Caco-2 (cell line): ENCODE results near the gene NCK1. TPM values are rescaled to one million over a fixed set of nuclear protein-coding genes. Genes with fewer than 3 reads are reported as not detected.
A peak's percentile ranks its signal among the peaks of the same experiment; 100 is the strongest.

Experiments used
- BruUV-seq: library from RNA; stranded (reverse); fragments of 400-500 nt; replicated peaks from 2 replicates; lab custom pipeline; 2021; lab: Mats Ljungman, UMichigan
- CTCF ChIA-PET: fragments of 300-600 bp; sonication (Branson Sonifier 250); formaldehyde crosslinking; loops from one replicate; lab custom pipeline; 2022; ENCODE audit warnings: antibody characterized with exemption; lab: Charles Lee
- POLR2A ChIA-PET: fragments of 300-600 bp; sonication (Branson Sonifier 250); formaldehyde crosslinking; loops from one replicate; lab custom pipeline; 2022; ENCODE audit warnings: antibody characterized with exemption; lab: Charles Lee
- DNase-seq, 2 experiments: peaks; one replicate each; pipeline versions ENCODE4 v3.0.0 to v3.0.0-alpha.2; 2020 to 2022
- H3K27me3 ChIP-seq: replicated peaks from 2 replicates; pipeline ENCODE4 v1.6.0; 2011; ENCODE audit warnings: low read length; ENCODE audit not compliant: control insufficient read depth, insufficient read depth
- H3K36me3 ChIP-seq: 2 replicates; pipeline ENCODE4 v1.5.1; 2011; ENCODE audit warnings: low read length; ENCODE audit not compliant: control insufficient read depth, insufficient read depth
- H3K4me1 ChIP-seq: fragments of 250-450 bp; sonication (Bioruptor Pico); 2 replicates; pipeline ENCODE4 v1.5.1; 2020; ENCODE audit warnings: mild to moderate bottlenecking
- H3K4me3 ChIP-seq: 2 replicates; pipeline ENCODE4 v1.5.1; 2011; ENCODE audit warnings: low read depth, mild to moderate bottlenecking, control low read depth, low read length
- H3K9me3 ChIP-seq: fragments of 250-450 bp; sonication (Bioruptor Pico); 2 replicates; pipeline ENCODE4 v1.5.1; 2020; ENCODE audit warnings: mild to moderate bottlenecking, moderate library complexity
- H3K27ac Mint-ChIP-seq: one replicate; pipeline ENCODE4 v1.8.0; 2022; ENCODE audit warnings: mixed read lengths; ENCODE audit not compliant: unreplicated experiment
- H3K27me3 Mint-ChIP-seq: one replicate; pipeline ENCODE4 v1.8.0; 2022; ENCODE audit warnings: mixed read lengths; ENCODE audit not compliant: insufficient read depth, unreplicated experiment
- H3K36me3 Mint-ChIP-seq: one replicate; pipeline ENCODE4 v1.8.0; 2022; ENCODE audit warnings: mild to moderate bottlenecking, mixed read lengths; ENCODE audit not compliant: insufficient read depth, unreplicated experiment
- H3K4me1 Mint-ChIP-seq: one replicate; pipeline ENCODE4 v1.8.0; 2022; ENCODE audit warnings: low read depth, mixed read lengths; ENCODE audit not compliant: unreplicated experiment
- H3K4me3 Mint-ChIP-seq: one replicate; pipeline ENCODE4 v1.8.0; 2022; ENCODE audit warnings: mild to moderate bottlenecking, moderate library complexity, mixed read lengths; ENCODE audit not compliant: unreplicated experiment
- H3K9me3 Mint-ChIP-seq: one replicate; pipeline ENCODE4 v1.8.0; 2022; ENCODE audit warnings: mixed read lengths; ENCODE audit not compliant: unreplicated experiment
- CTCF ChIP-seq, 2 experiments: fragments of 200-600 bp in 1 of 2; IDR thresholded peaks; 1 replicate in 1 of 2; 2 replicates in 1 of 2; pipeline versions ENCODE4 v1.5.1 to v1.8.0; 2011 to 2022; ENCODE audit warnings: antibody characterized with exemption in 1 of 2, control low read depth in 1 of 2, inconsistent platforms in 1 of 2, low read depth in 1 of 2, low read length in 1 of 2, mild to moderate bottlenecking in 1 of 2, moderate library complexity in 1 of 2; ENCODE audit not compliant: insufficient read depth in 1 of 2, severe bottlenecking in 1 of 2, unreplicated experiment in 1 of 2
- intact Hi-C: fragments of 100-400 bp; cut with micrococcal nuclease; formaldehyde crosslinking; loops from one replicate; pipeline ENCODE4 v1.10.0; 2022; ENCODE audit not compliant: unreplicated experiment
- total RNA-seq: library from RNA; stranded (reverse); gene quantifications from 2 replicates; pipeline ENCODE4 v1.2.3, GENCODE V29; 2022

Gene NCK1
- total RNA-seq, 1 experiment from 2014 or later = 37.3 TPM

GRCh38 chr3:136885357-136886213 lies 23.6 kb downstream of the NCK1 start:
- Mint-ChIP-seq H3K4me1 (peaks cover 12% of the 10 kb centered on the region), H3K27me3 (no peaks in the 10 kb centered on the region), H3K9me3 (peaks cover 10% of the 10 kb centered on the region), H3K4me3 (no peak overlapping the region), H3K36me3 (peaks cover 32% of the 10 kb centered on the region), H3K27ac (no peak overlapping the region)
- H3K27me3 ChIP-seq = no peaks in the 10 kb centered on the region
- POLR2A ChIA-PET = interaction anchor here (0.6 kb wide), 1 partner anchor 309 kb away, joined by 4 read pairs; no protein-coding TSS in a partner anchor
- no peak for TF ChIP-seq CTCF (IDR thresholded peaks at IDR 0.05; ENCODE audit: insufficient read depth in 1 of 2, low read depth in 1 of 2, low read length in 1 of 2, severe bottlenecking in 1 of 2, unreplicated experiment in 1 of 2)
- CTCF ChIA-PET = no interaction called here
- no peaks in the 10 kb centered on the region for H3K4me1 ChIP-seq
- H3K9me3 ChIP-seq = no peaks in the 10 kb centered on the region
- H3K4me3 ChIP-seq = no peak overlapping the region
- BruUV-seq = no TSS peak
- no peak for DNase-seq
- no peaks in the 10 kb centered on the region for H3K36me3 ChIP-seq
- intact Hi-C loops = no loop called here

- Histone ChIP-seq H3K27me3 (no peaks in the 10 kb centered on the region), H3K4me3 (no peak overlapping the region), H3K4me1 (peaks cover 22% of the 10 kb centered on the region), H3K36me3 (no peaks in the 10 kb centered on the region), H3K9me3 (no peaks in the 10 kb centered on the region; the same call in 1 of the 2 replicates)
- ChIA-PET CTCF (no interaction called here), POLR2A (no interaction called here)
- Mint-ChIP-seq H3K4me3 (no peak overlapping the region), H3K9me3 (peaks cover 27% of the 10 kb centered on the region), H3K4me1 (peaks cover 24% of the 10 kb centered on the region), H3K27me3 (no peaks in the 10 kb centered on the region), H3K27ac (no peak overlapping the region), H3K36me3 (peaks cover 35% of the 10 kb centered on the region)
- TF ChIP-seq CTCF (IDR thresholded peaks at IDR 0.05; ENCODE audit: insufficient read depth in 1 of 2, low read depth in 1 of 2, low read length in 1 of 2, severe bottlenecking in 1 of 2, unreplicated experiment in 1 of 2) = no peak
- BruUV-seq = no TSS peak
- no peak for DNase-seq
- intact Hi-C loops = no loop called here
Measured at GRCh38 chr3:136889947-136890346, 27.9 kb downstream of the NCK1 start.

GRCh38 chr3:136891934-136892855 lies 30.2 kb downstream of the NCK1 start:
- intact Hi-C loops = no loop called here
- H3K9me3 ChIP-seq = no peaks in the 10 kb centered on the region; the same call in 1 of the 2 replicates
- Mint-ChIP-seq H3K4me3 (peak overlapping the region; percentile 10), H3K4me1 (peaks cover 24% of the 10 kb centered on the region), H3K27ac (peak overlapping the region; percentile 20), H3K27me3 (no peaks in the 10 kb centered on the region), H3K9me3 (peaks cover 27% of the 10 kb centered on the region), H3K36me3 (peaks cover 35% of the 10 kb centered on the region)
- no peak for TF ChIP-seq CTCF (IDR thresholded peaks at IDR 0.05; ENCODE audit: insufficient read depth in 1 of 2, low read depth in 1 of 2, low read length in 1 of 2, severe bottlenecking in 1 of 2, unreplicated experiment in 1 of 2)
- H3K27me3 ChIP-seq = no peaks in the 10 kb centered on the region
- H3K36me3 ChIP-seq = no peaks in the 10 kb centered on the region
- BruUV-seq = no TSS peak
- H3K4me3 ChIP-seq = no peak overlapping the region
- ChIA-PET POLR2A (interaction anchor here (1.0 kb wide), 1 partner anchor 140 kb away, joined by 3 read pairs; no protein-coding TSS in a partner anchor), CTCF (no interaction called here)
- H3K4me1 ChIP-seq = peaks cover 22% of the 10 kb centered on the region
- peak in 1 of 2 experiments; percentile 18 for DNase-seq
